H4 (cell line): ENCODE data around the gene ASAP3. TPM values are rescaled to one million over a fixed set of nuclear protein-coding genes. Genes with fewer than 3 reads are reported as not detected.
A peak's percentile ranks its signal among the peaks of the same experiment; 100 is the strongest.
"Not testable (repeated sequence)": the region's sequence is repeated elsewhere in the genome, so short reads cannot be mapped to it uniquely, and the experiment has no call there.

Experiments
- DNase-seq: peaks from one replicate; pipeline ENCODE4 v3.0.0-alpha.2; 2015; ENCODE audit warnings: low spot score
- total RNA-seq: library from RNA; depleted of rRNA; stranded (reverse); fragments of >200 nt; shearing (Covaris generic); gene quantifications from 2 replicates; pipeline ENCODE4 v1.2.3, GENCODE V29; 2014

Gene ASAP3
- total RNA-seq, 1 experiment from 2014 or later, result 18.4 TPM

- no peak for DNase-seq
These were observed 84.8 kb downstream of the ASAP3 start for GRCh38 chr1:23399229-23399628.

- DNase-seq, result no peak
These were observed 86.1 kb downstream of the ASAP3 start for GRCh38 chr1:23397908-23398307.

- DNase-seq, result no peak
These were observed 87.6 kb downstream of the ASAP3 start for GRCh38 chr1:23396380-23396779.

GRCh38 chr1:23395849-23396248, 88.1 kb downstream of the ASAP3 start:
- DNase-seq, result no peak

GRCh38 chr1:23395154-23395724, 88.7 kb downstream of the ASAP3 start:
- no peak for DNase-seq

- DNase-seq, result peak; percentile 87
These were observed 89.3 kb downstream of the ASAP3 start for GRCh38 chr1:23394684-23395083.

GRCh38 chr1:23394181-23394580, 89.8 kb downstream of the ASAP3 start:
- peak; percentile 71 for DNase-seq

- peak; percentile 48 for DNase-seq
These were observed 90.3 kb downstream of the ASAP3 start for GRCh38 chr1:23393706-23394105.

GRCh38 chr1:23392125-23392855, 91.7 kb downstream of the ASAP3 start:
- no peak for DNase-seq

GRCh38 chr1:23389837-23390321, 94.1 kb downstream of the ASAP3 start:
- DNase-seq, result no peak

GRCh38 chr1:23387494-23387893, 96.5 kb downstream of the ASAP3 start:
- DNase-seq, result no peak

GRCh38 chr1:23385119-23385621, 98.8 kb downstream of the ASAP3 start:
- DNase-seq, result no peak

GRCh38 chr1:23384312-23385058, 99.5 kb downstream of the ASAP3 start:
- no peak for DNase-seq

- DNase-seq, result no peak
These were observed 100.2 kb downstream of the ASAP3 start for GRCh38 chr1:23383577-23384311.

GRCh38 chr1:23381233-23381885, 102.6 kb downstream of the ASAP3 start:
- DNase-seq, result no peak

- no peak for DNase-seq
These were observed 103.3 kb downstream of the ASAP3 start for GRCh38 chr1:23380719-23381118.

- not testable (repeated sequence) for DNase-seq
These were observed 103.7 kb downstream of the ASAP3 start for GRCh38 chr1:23380236-23380635.
